ENCODE data around the gene NPEPPS.
"Not testable (repeated sequence)": the region's sequence is repeated elsewhere in the genome, so short reads cannot be mapped to it uniquely, and the experiment has no call there.

Gene NPEPPS

GRCh38 chr17:47562406-47562705 lies 31.4 kb downstream of the NPEPPS start:
- not testable (repeated sequence) for DNase-seq

- DNase-seq, result not testable (repeated sequence)
Measured at GRCh38 chr17:47567261-47567660, 36.4 kb downstream of the NPEPPS start.

GRCh38 chr17:47572561-47572960 lies 41.7 kb downstream of the NPEPPS start:
- DNase-seq, result not testable (repeated sequence)

DNA sequence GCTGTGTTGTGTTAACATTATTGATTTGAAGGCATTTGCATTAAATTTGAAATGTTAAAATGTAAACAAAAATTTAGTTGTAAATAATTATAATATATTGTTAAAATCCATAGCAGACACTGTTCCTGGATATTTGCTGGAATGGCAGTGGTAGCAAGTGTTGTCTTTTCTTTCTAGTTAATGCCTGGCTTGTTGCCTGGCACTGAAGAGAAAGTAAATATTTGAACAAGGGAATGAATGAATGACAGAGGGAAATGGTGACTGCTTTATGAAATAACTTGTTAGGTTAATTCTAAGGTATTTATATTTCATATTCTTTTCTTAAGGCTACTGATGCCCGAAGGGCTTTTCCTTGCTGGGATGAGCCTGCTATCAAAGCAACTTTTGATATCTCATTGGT lies 51.5 kb downstream of the NPEPPS start:
- not testable (repeated sequence) for DNase-seq

GRCh38 chr17:47586378-47587055 lies 55.6 kb downstream of the NPEPPS start:
- not testable (repeated sequence) for DNase-seq

GRCh38 chr17:47593522-47593921 lies 62.6 kb downstream of the NPEPPS start:
- not testable (repeated sequence) for DNase-seq

GRCh38 chr17:47603830-47604597 lies 73.1 kb downstream of the NPEPPS start:
- no peak for DNase-seq

- DNase-seq, result no peak
Measured at GRCh38 chr17:47604598-47604927, 73.7 kb downstream of the NPEPPS start.

DNA sequence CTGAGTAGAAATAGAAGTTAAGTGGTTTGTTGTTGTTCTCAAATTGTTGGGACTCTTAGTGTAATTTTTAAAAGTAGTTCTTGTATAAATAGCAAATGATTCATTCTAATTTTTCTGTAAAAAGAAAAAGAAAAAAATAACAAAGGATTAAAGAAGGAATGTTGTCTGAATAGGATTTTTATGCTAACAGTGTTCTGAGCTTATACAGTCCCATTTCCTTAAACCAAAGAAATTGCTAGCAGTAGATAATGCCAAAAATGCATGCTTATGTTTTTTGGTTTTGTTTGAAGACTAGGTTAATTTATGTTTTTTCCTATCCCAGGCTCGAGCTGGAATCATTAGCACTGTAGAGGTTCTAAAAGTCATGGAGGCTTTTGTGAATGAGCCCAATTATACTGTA lies 74.1 kb downstream of the NPEPPS start:
- no peak for DNase-seq

DNA sequence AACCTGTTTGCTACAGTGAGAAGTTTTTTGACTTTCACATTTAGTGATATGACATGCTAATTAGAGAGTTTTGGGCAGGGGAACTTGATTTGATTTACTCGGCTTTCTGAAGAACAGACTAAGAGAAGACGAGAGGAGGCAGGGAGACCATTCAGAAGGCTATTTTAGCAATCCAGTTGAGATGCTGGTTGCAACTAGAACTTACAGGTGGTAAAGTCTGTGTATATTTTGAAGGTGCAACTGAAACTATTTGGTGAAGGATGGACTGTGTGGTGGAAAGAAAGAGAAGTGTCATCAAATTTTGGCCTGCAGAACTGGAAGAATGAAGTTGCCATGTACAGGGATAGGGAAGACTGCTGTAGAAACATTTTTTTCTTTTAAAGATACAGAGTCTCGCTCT lies 76.6 kb downstream of the NPEPPS start:
- no peak for DNase-seq

DNA sequence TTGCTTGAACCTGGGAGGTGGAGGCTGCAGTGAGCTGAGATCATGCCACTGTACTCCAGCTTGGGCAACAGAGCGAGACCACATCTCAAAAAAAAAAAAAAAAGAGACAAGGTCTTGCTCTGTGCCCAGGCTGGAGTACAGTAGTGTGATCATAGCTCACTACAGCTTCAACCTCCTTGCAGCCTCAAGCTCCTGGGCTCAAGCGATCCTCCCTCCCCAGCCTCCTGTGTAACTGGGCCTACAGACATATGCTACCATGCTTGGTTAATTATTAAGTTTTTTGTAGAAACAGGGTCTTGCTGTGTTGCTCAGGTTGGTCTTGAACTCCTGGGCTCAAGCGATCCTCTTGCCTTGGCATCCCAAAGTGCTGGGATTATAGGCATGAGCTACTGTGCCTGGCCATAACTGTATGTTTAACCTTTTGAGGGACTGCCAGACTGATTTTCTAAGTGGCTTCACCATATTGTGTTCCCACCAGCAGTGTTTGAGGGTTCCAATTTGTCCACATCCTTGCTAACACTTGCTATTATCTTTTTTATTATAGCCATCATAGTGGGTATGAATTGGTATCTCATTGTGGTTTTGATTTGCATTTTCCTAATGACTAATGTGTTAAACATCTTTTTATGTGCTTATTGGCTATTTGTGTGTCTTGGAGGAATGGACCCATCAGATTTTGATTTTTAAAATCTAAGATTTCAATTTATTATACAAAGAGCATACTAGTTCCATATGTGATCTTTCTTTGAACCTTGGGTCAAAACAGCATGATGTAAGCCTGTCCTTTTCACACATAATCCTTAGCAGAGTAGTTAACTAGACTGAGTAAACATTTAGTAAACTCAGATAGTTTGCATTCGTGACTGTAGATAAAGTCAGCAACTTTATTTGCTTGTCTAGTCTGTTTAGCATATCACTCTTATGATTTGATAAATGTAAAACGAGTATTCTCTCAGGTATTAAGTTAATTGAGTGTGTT lies 80.8 kb downstream of the NPEPPS start:
- DNase-seq, result no peak

DNA sequence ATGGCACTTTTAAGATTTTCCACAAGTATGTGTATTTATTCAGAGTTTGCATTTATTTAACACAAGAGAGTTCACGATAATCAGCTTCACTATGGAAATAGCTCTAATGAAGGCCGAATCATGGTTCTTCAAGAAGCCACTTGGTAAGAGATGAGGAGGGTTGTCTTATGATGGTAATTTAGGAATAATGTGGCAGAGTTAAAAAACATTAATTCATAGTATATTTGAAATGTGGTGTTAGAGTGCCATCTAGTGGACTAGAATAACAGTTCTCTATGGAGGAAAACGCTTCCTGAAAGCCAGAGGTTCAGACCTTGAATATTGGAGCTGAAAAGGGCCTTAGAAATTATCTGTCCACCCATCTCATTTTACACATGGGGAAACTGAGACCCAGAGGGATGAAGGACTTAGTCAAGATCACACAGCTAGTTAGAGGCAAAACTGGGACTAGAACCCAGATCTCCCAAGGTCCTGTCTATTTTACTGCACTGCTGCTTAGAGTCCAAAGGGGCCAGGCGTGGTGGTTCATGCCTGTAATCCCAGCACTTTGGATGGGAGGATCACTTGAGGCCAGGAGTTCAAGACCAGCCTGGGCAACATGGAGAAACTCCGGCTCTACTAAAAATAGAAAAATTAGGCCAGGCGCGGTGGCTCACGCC lies 85.0 kb downstream of the NPEPPS start:
- DNase-seq, result no peak

- no peak for DNase-seq
Measured at GRCh38 chr17:47618410-47618809, 87.5 kb downstream of the NPEPPS start.

- no peak for DNase-seq
Measured at GRCh38 chr17:47620503-47621245, 89.8 kb downstream of the NPEPPS start.

DNA sequence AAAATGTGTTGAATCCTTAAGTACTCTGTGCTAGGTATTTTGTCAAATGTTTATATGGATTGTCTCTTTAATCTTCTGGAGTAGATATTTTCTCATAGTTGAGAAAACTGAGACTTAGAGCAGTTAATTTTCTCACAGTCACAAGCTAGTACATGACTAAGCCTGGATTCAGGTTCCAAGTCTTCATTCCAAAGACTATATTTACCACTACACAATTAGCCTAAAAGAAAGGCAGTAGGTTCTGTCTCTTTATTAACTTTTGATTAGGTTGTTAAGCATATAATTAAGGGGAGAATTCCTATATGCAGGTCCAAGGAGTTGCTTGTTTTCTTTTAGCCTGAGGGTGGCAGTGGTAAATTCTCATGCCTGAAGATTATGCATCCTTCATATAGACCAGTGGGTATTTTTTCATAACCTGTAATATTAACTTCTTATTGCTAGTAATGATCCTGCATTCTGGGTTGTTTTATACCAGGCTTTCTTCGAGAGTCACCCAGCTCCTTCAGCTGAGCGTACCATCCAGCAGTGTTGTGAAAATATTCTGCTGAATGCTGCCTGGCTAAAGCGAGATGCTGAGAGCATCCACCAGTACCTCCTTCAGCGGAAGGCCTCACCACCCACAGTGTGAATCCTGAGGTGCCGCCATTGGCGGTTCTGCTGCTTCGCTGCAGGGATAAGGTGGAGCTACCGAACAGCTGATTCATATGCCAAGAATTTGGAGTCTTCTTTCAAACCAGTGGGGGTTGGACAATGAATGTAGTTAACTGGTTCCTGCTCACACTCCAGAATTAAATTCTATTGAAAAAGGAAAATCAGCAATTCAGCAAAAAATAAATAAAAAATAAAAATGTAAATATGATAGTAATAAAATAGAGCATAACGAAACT lies 90.6 kb downstream of the NPEPPS start:
- DNase-seq, result no peak

GRCh38 chr17:47622180-47622549 lies 91.3 kb downstream of the NPEPPS start:
- DNase-seq, result no peak

GRCh38 chr17:47624727-47625068 lies 93.8 kb downstream of the NPEPPS start:
- no peak for DNase-seq

DNA sequence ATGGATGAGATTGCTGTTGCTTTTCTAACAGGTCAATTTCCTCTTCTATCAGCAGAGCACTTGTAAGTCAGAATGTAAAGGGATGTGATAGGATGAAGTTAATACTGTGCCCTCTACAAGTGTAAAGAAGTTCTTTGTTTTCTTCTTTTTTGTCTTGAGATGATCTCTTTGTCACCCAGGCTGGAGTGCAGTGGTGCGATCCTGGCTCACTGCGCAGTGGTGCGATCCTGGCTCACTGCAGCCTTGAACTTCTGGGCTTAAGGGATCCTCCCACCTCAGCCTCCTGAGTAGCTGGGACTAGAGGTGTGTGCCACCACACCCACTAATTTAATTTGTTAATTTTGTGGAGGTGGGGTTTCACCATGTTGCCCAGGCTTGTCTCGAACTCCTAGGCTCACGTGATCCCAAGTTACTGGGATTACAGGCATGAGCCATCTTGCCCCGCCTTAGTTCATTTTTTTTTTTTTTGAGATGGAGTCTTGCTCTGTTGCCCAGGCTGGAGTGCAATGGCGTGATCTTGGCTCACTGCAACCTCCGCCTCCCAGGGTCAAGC lies 97.2 kb downstream of the NPEPPS start:
- DNase-seq, result no peak

DNA sequence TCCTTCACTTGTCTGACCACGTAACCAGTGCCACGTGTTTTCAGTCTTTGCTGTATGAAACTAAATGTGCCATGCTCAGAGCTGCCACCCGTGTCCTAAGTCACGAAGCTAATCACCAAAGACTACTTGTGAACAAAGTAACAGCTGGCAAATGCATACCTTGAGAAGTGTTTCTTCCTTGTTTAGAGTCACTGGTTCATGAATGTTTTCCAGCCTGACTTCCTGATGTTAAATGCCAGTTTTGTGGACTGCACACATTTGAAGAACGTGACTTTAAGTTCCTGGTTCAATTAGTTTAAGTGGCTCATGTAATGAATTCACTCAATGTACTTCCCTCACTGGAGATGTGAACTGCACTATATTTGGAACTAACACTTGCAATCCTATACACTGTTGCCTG lies 98.9 kb downstream of the NPEPPS start:
- DNase-seq, result no peak

DNA sequence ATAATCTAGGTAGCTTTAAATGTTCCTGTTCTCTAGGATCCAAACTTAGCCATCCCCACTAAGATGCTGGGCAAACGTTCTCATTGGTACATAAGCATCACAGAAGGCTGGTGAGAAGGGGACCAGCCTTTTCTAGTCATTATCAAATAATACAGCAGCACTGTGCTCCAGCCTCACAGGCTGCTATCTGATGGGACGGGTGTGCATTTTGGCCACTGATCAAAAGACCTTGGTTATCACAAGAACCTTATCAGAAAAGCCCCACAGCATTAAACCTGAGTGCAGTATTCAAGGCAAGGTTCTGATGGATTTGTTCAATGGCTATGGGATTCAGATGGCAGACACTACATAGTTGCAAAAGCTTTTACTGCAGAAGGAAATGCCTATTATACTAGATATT lies 99.7 kb downstream of the NPEPPS start:
- no peak for DNase-seq

- no peak for DNase-seq
Measured at GRCh38 chr17:47632991-47633390, 102.1 kb downstream of the NPEPPS start.

Measured in stimulated activated CD4-positive, alpha-beta T cell treated with anti-CD3 and anti-CD28 coated beads, Interleukin-2, amount 100 ng/mL, for 24 hours (primary cell).